ENCODE measurements around the gene PTPRJ.

PTPRJ gene

GRCh38 chr11:48036011-48036410, 55.7 kb downstream of the PTPRJ start:
- DNase-seq (ENCODE audit: low read depth in 1 of 2, low spot score in 1 of 2): no peak

GRCh38 chr11:48036466-48036865, 56.1 kb downstream of the PTPRJ start:
- DNase-seq (ENCODE audit: low read depth in 1 of 2, low spot score in 1 of 2): no peak

- no peak for DNase-seq (ENCODE audit: low read depth in 1 of 2, low spot score in 1 of 2)
Measured at GRCh38 chr11:48037709-48038468, 57.5 kb downstream of the PTPRJ start.

- no peak for DNase-seq (ENCODE audit: low read depth in 1 of 2, low spot score in 1 of 2)
Measured at GRCh38 chr11:48040830-48041444, 60.6 kb downstream of the PTPRJ start.

GRCh38 chr11:48041877-48042695, 61.7 kb downstream of the PTPRJ start:
- no peak for DNase-seq (ENCODE audit: low read depth in 1 of 2, low spot score in 1 of 2)

GRCh38 chr11:48043111-48043990, 63.0 kb downstream of the PTPRJ start:
- no peak for DNase-seq (ENCODE audit: low read depth in 1 of 2, low spot score in 1 of 2)

GRCh38 chr11:48043991-48044512, 63.7 kb downstream of the PTPRJ start:
- no peak for DNase-seq (ENCODE audit: low read depth in 1 of 2, low spot score in 1 of 2)

GRCh38 chr11:48044577-48044976, 64.2 kb downstream of the PTPRJ start:
- DNase-seq (ENCODE audit: low read depth in 1 of 2, low spot score in 1 of 2): no peak

GRCh38 chr11:48045536-48045935, 65.2 kb downstream of the PTPRJ start:
- DNase-seq (ENCODE audit: low read depth in 1 of 2, low spot score in 1 of 2): no peak

- DNase-seq (ENCODE audit: low read depth in 1 of 2, low spot score in 1 of 2): no peak
Measured at GRCh38 chr11:48047616-48048015, 67.3 kb downstream of the PTPRJ start.

GRCh38 chr11:48049036-48049435, 68.7 kb downstream of the PTPRJ start:
- no peak for DNase-seq (ENCODE audit: low read depth in 1 of 2, low spot score in 1 of 2)

GRCh38 chr11:48050304-48050703, 69.9 kb downstream of the PTPRJ start:
- no peak for DNase-seq (ENCODE audit: low read depth in 1 of 2, low spot score in 1 of 2)

- no peak for DNase-seq (ENCODE audit: low read depth in 1 of 2, low spot score in 1 of 2)
Measured at GRCh38 chr11:48051217-48051830, 71.0 kb downstream of the PTPRJ start.

GRCh38 chr11:48052183-48053044, 72.1 kb downstream of the PTPRJ start:
- DNase-seq (ENCODE audit: low read depth in 1 of 2, low spot score in 1 of 2): no peak

GRCh38 chr11:48054994-48055291, 74.6 kb downstream of the PTPRJ start:
- DNase-seq (ENCODE audit: low read depth in 1 of 2, low spot score in 1 of 2): no peak

GRCh38 chr11:48055292-48056132, 75.2 kb downstream of the PTPRJ start:
- DNase-seq (ENCODE audit: low read depth in 1 of 2, low spot score in 1 of 2): peak; percentile 19 to 22

GRCh38 chr11:48056325-48057183, 76.2 kb downstream of the PTPRJ start:
- no peak for DNase-seq (ENCODE audit: low read depth in 1 of 2, low spot score in 1 of 2)

- DNase-seq (ENCODE audit: low read depth in 1 of 2, low spot score in 1 of 2): no peak
Measured at GRCh38 chr11:48058064-48058463, 77.7 kb downstream of the PTPRJ start.

Measured in activated T-helper 1 cell treated with anti-CD3 and anti-CD28 coated beads, Interleukin-2, amount 50 U/mL, for 16 hours (primary cell).